Kidney epithelial cell (primary cell): ENCODE data around the gene ERVFRD-1. TPM values are rescaled to one million over a fixed set of nuclear protein-coding genes. Genes with fewer than 3 reads are reported as not detected.
"Not testable (repeated sequence)": the region's sequence is repeated elsewhere in the genome, so short reads cannot be mapped to it uniquely, and the experiment has no call there.

Source experiments
- DNase-seq: peaks from one replicate; pipeline ENCODE4 v3.0.0-alpha.2; 2010; ENCODE audit warnings: low read depth
- H3K27me3 ChIP-seq: 2 replicates; pipeline ENCODE4 v1.6.0; 2011; ENCODE audit warnings: low read length; ENCODE audit not compliant: control insufficient read depth, insufficient read depth
- H3K36me3 ChIP-seq: 2 replicates; pipeline ENCODE4 v1.5.1; 2011; ENCODE audit warnings: low read length; ENCODE audit not compliant: control insufficient read depth, insufficient read depth
- H3K4me3 ChIP-seq: 2 replicates; pipeline ENCODE4 v1.5.1; 2011; ENCODE audit warnings: low read depth, mild to moderate bottlenecking, control low read depth, low read length
- total RNA-seq: library from RNA; depleted of rRNA; stranded (reverse); fragments of >200 nt; gene quantifications from 2 replicates; pipeline ENCODE4 v1.2.3, GENCODE V29; 2015
- TF ChIP-seq, protein P1 (sequence below): IDR thresholded peaks from 2 replicates; pipeline ENCODE4 v1.5.1; 2011; ENCODE audit warnings: mild to moderate bottlenecking, moderate library complexity, low read length, control low read depth, inconsistent platforms; ENCODE audit not compliant: insufficient read depth, poor library complexity, severe bottlenecking

Gene ERVFRD-1
- total RNA-seq, 1 donor from 2014 or later: not detected

DNA sequence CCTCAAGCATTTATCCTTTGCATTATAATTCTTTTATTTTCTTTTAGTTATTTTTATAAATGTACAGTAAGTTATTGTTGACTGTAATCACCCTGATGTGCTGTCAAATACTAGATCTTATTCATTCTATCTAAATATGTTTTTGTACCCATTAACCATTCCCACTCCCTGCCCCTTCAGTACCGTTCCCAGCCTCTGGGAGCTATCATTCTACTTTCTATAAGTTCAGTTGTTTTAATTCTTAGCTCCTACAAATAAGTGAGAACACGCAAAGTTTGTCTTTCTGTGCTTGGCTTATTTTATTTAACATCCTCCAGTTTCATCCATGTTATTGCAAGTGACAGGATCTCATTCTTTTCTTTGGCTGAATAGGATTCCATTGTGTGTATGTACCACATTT lies 12.5 kb upstream of the ERVFRD-1 start:
- H3K36me3 ChIP-seq: no peaks in the 10 kb centered on the region
- H3K27me3 ChIP-seq: no peaks in the 10 kb centered on the region
- no peak overlapping the region for H3K4me3 ChIP-seq
- TF ChIP-seq, protein P1, sequence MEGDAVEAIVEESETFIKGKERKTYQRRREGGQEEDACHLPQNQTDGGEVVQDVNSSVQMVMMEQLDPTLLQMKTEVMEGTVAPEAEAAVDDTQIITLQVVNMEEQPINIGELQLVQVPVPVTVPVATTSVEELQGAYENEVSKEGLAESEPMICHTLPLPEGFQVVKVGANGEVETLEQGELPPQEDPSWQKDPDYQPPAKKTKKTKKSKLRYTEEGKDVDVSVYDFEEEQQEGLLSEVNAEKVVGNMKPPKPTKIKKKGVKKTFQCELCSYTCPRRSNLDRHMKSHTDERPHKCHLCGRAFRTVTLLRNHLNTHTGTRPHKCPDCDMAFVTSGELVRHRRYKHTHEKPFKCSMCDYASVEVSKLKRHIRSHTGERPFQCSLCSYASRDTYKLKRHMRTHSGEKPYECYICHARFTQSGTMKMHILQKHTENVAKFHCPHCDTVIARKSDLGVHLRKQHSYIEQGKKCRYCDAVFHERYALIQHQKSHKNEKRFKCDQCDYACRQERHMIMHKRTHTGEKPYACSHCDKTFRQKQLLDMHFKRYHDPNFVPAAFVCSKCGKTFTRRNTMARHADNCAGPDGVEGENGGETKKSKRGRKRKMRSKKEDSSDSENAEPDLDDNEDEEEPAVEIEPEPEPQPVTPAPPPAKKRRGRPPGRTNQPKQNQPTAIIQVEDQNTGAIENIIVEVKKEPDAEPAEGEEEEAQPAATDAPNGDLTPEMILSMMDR: no peak
- DNase-seq: no peak

DNA sequence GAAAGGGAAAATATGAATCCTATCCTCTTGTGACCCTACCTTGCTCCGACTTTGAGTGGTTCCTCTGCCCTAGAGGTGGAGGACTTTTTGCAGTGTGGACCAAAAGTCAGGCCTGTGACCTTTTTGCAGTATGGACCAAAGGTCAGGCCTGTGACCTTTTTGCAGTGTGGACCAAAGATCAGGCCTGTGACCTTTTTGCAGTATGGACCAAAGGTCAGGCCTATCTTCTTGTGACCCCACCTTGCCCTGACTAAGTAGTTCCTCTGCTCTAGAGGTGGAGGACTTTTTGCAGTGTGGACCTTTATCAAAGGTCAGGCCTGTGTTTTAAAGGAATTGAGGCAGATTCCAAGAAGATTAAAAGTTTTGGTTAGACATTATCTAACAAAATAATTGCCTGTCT lies 10.9 kb upstream of the ERVFRD-1 start:
- Histone ChIP-seq H3K36me3 (no peaks in the 10 kb centered on the region), H3K27me3 (no peaks in the 10 kb centered on the region), H3K4me3 (no peak overlapping the region)
- DNase-seq: no peak
- TF ChIP-seq, protein P1: no peak

DNA sequence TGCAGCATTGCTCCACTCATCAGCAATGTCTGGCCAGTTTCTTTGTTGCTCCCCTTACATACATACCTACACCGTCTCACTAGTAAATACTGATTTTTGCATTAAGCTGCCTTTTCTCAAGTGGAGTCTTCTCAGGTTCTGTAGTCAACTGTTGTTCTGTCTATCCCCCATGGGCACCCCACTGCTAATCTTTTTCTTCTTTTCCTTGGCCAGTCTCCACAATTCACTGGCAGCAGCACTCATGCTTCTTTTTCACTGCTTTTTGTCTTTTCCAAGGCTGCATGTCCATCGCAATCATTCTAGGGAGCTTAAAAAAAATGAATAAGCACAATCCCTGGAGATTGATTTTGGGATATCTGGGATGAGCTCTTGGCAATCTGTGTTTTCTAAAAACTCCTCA lies 10.3 kb upstream of the ERVFRD-1 start:
- DNase-seq: no peak
- TF ChIP-seq, protein P1: no peak
- no peak overlapping the region for H3K4me3 ChIP-seq
- no peaks in the 10 kb centered on the region for H3K27me3 ChIP-seq
- no peaks in the 10 kb centered on the region for H3K36me3 ChIP-seq

DNA sequence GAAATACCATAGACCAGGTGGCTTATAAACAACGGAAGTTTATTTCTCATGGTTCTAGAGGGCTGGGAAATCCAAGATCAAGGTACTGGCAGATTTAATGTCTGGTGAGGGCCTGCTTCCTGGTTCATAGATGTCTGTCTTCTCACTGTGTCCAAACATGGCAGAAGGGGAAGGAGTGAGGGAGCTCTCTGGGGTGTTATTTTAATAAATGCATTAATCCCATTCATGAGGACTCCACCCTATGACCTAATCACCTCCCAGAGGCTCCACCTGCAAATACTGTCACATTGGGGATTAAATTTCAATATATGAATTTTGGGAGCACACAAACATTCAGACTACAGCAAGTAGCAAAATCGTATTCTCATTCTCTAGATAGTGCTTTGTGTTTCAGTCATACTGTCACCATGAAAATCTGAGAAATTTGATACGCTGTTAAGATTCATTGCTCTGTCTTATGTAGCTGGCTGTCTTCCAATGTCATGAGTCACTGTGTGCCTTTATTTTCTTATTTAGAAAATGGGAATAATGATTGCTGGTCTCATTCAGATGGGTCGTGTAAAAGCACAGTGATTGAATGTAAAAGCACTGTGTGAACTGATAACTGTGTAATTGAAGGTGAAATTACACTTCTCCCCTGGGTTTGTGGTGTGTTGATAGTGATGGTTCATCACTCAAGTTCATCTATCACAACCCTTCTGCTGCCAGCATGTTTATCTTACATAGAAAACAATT lies 8.9 kb upstream of the ERVFRD-1 start:
- no peak overlapping the region for H3K4me3 ChIP-seq
- TF ChIP-seq, protein P1: no peak
- no peak for DNase-seq
- H3K36me3 ChIP-seq: no peaks in the 10 kb centered on the region
- no peaks in the 10 kb centered on the region for H3K27me3 ChIP-seq

DNA sequence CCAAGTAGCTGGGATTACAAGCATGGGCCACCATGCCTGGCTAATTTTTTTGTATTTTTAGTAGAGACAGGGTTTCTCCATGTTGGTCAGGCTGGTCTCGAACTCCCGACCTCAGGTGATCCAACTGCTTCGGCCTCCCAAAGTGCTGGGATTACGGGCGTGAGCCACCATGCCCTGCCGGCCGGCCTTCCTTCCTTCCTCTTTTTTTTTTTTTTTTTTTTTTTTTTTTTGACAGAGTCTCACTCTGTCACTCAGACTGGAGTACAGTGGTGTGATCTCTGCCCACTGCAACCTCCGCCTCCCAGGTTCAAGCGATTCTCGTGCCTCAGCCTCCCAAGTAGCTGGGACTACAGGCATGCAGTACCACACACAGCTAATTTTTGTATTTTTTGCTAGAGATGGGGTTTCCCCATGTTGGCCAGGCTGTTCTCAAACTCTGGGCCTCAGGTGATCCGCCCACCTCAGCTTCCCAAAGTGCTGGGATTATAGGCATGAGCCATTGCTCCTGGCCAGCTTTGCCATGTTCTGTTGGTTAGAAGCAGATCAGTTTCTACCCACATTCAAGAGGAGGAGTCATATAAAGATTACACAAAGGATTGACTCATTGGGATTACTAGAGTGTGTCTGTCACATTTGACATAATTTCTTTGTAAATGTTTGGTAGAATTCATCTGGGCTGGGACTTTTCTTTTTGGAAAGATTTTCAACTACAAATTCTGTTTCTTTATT lies 4.4 kb upstream of the ERVFRD-1 start:
- peak; percentile 57 for DNase-seq

DNA sequence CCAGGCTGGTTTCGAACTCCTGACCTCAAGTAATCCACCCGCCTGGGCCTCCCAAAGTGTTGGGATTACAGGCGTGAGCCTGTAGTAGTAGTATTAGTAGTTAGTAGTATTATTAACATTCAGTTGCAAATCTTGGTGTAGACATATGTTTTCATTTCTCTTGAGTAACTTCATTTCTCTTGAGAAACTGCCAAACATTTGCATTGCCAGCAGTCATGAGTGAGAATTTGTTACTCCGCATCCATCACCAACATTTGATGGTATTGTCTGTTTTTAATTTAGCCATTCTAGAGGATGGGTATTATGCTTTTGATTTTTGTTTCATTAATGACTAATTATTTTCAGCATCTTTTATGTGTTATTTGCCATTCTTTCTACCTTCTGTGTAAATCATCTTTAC lies 1.5 kb upstream of the ERVFRD-1 start:
- Histone ChIP-seq H3K27me3 (no peaks in the 10 kb centered on the region), H3K36me3 (no peaks in the 10 kb centered on the region), H3K4me3 (no peak overlapping the region)
- no peak for DNase-seq
- TF ChIP-seq, protein P1: no peak

More for the DNA sequence above, 4.4 kb upstream of the ERVFRD-1 start:
- not testable (repeated sequence) for H3K4me3 ChIP-seq, H3K36me3 ChIP-seq, H3K27me3 ChIP-seq
